Type B pancreatic cell (in vitro differentiated cells): ENCODE measurements around the gene AUH. TPM values are rescaled to one million over a fixed set of nuclear protein-coding genes. Genes with fewer than 3 reads are reported as not detected.

Experiments
- DNase-seq: peaks from one replicate; pipeline ENCODE4 v3.0.0; 2021; ENCODE audit warnings: mixed read lengths; ENCODE audit not compliant: unreplicated experiment; ENCODE audit errors: extremely low spot score
- H3K27ac Mint-ChIP-seq: 2 replicates; pipeline ENCODE4 v1.8.0; 2021; ENCODE audit warnings: mild to moderate bottlenecking, mixed read lengths
- H3K27me3 Mint-ChIP-seq: 2 replicates; pipeline ENCODE4 v1.8.0; 2021; ENCODE audit warnings: mixed read lengths
- H3K36me3 Mint-ChIP-seq: 2 replicates; pipeline ENCODE4 v1.8.0; 2021; ENCODE audit warnings: mixed read lengths
- H3K4me1 Mint-ChIP-seq: one replicate; pipeline ENCODE4 v1.8.0; 2021; ENCODE audit warnings: mixed read lengths; ENCODE audit not compliant: unreplicated experiment
- H3K4me3 Mint-ChIP-seq: 2 replicates; pipeline ENCODE4 v1.8.0; 2021; ENCODE audit warnings: mild to moderate bottlenecking, mixed read lengths
- H3K9me3 Mint-ChIP-seq: 2 replicates; pipeline ENCODE4 v1.8.0; 2021; ENCODE audit warnings: mixed read lengths
- total RNA-seq: library from RNA; stranded (reverse); gene quantifications from 2 replicates; pipeline ENCODE4 v1.2.1, GENCODE V29; 2021; ENCODE audit warnings: low replicate concordance
- TF ChIP-seq, protein P1 (sequence below): fragments of 200-600 bp; sonication (generic); conservative IDR thresholded peaks from 2 replicates; pipeline ENCODE4 v1.5.0; 2021; ENCODE audit warnings: antibody characterized with exemption, mild to moderate bottlenecking

The AUH gene
- total RNA-seq, 1 donor from 2014 or later = 25.0 TPM

DNA sequence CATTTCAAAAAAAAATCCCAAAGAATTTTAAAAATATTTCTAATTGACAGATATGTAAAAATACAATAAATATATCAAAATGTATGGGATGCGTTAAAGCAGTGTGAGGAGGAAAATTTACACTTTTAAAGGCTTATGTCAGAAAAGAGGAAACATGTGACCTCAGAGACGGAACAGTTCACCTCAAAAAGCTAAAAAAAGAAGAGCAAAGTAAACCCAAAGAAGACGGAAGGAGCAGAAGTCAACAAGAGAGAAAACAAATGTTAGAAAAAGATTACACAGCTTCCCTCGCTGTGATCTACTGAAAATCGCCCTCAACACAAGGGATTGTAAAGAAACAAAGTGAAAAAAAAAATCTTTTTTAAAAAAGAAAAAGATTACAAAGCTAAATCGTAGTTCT, 186.9 kb downstream of the AUH start:
- Mint-ChIP-seq H3K4me3 (no peak overlapping the region), H3K36me3 (no peaks in the 10 kb centered on the region), H3K4me1 (peaks cover 5% of the 10 kb centered on the region), H3K9me3 (peaks cover 17% of the 10 kb centered on the region), H3K27ac (no peak overlapping the region), H3K27me3 (no peaks in the 10 kb centered on the region)
- no peak for DNase-seq
- TF ChIP-seq, protein P1, sequence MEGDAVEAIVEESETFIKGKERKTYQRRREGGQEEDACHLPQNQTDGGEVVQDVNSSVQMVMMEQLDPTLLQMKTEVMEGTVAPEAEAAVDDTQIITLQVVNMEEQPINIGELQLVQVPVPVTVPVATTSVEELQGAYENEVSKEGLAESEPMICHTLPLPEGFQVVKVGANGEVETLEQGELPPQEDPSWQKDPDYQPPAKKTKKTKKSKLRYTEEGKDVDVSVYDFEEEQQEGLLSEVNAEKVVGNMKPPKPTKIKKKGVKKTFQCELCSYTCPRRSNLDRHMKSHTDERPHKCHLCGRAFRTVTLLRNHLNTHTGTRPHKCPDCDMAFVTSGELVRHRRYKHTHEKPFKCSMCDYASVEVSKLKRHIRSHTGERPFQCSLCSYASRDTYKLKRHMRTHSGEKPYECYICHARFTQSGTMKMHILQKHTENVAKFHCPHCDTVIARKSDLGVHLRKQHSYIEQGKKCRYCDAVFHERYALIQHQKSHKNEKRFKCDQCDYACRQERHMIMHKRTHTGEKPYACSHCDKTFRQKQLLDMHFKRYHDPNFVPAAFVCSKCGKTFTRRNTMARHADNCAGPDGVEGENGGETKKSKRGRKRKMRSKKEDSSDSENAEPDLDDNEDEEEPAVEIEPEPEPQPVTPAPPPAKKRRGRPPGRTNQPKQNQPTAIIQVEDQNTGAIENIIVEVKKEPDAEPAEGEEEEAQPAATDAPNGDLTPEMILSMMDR = no peak

DNA sequence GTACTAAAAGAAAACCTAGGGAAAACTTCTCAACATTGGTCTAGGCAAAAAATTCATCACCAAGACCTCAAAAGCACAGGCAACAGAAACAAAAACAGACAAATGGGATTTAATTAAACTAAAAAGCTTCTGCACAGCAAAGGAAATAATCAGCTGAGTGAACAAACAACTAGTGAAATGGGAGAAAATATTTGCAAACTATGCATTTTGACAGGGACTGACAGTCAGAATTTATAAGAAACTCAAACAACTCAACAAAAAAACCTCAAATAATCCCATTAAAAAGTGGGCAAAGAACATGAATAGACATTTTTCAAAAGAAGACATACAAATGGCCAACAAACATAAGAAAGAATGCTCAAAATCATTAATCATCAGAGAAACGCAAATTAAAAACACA, 189.4 kb downstream of the AUH start:
- H3K4me3 Mint-ChIP-seq = no peak overlapping the region
- H3K27me3 Mint-ChIP-seq = no peaks in the 10 kb centered on the region
- TF ChIP-seq, protein P1 = no peak
- no peaks in the 10 kb centered on the region for H3K36me3 Mint-ChIP-seq
- H3K4me1 Mint-ChIP-seq = peaks cover 4% of the 10 kb centered on the region
- H3K9me3 Mint-ChIP-seq = peaks cover 17% of the 10 kb centered on the region
- no peak overlapping the region for H3K27ac Mint-ChIP-seq
- DNase-seq = no peak

DNA sequence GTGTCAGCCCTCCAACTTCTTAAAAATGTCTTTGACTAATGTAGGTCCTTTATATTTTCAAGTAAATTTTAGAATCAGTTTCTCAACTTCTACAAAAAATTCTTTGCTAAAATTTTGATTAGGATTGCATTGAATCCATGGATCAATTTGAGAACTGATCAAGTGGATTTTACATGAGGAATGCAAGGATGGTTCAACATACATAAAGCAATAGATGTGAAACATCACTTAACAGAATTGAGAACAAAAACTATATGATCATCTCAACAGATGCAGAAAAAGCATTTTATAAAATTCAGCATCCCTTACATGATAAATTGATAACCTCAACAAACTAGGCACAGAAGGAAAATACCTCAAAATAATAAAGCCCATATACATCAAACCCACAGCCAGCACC, 190.8 kb downstream of the AUH start:
- H3K9me3 Mint-ChIP-seq = peaks cover 17% of the 10 kb centered on the region
- TF ChIP-seq, protein P1 = no peak

DNA sequence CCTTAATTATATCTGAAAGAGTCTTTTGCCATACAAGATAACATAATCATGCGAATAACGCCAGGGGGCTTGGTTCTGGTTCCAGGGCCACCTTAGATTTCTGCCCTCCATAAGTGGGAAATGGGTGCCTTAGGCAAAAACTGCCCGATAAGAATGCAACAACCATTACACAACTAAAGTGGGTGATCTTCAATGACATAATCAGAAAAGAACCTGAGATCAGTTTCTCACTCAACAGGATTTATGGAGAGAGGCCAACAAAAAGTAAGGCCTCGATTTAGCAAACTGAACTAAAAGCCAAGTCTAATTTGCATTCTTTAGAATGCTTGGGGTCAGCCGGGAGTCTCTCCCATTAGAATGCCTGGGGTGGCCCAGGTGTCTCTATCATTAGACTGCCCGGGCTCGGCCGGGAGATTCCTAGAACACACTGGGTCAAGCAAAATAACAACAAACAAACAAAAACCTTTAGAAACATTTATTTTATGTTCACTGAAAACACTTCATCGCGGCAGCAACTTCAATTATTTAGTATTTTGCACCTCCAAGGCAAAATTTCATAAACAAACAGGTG, 194.8 kb downstream of the AUH start:
- H3K27ac Mint-ChIP-seq = peak overlapping the region; percentile 62
- peaks cover 11% of the 10 kb centered on the region for H3K9me3 Mint-ChIP-seq
- TF ChIP-seq, protein P1 = no peak
- H3K4me3 Mint-ChIP-seq = no peak overlapping the region
- DNase-seq = peak; percentile 25
- no peaks in the 10 kb centered on the region for H3K27me3 Mint-ChIP-seq
- H3K36me3 Mint-ChIP-seq = no peaks in the 10 kb centered on the region
- peaks cover 31% of the 10 kb centered on the region for H3K4me1 Mint-ChIP-seq

More for the DNA sequence above, 190.8 kb downstream of the AUH start:
- Mint-ChIP-seq H3K27ac (no peak overlapping the region), H3K4me3 (no peak overlapping the region), H3K4me1 (peaks cover 6% of the 10 kb centered on the region), H3K27me3 (no peaks in the 10 kb centered on the region), H3K36me3 (no peaks in the 10 kb centered on the region)
- no peak for DNase-seq

DNA sequence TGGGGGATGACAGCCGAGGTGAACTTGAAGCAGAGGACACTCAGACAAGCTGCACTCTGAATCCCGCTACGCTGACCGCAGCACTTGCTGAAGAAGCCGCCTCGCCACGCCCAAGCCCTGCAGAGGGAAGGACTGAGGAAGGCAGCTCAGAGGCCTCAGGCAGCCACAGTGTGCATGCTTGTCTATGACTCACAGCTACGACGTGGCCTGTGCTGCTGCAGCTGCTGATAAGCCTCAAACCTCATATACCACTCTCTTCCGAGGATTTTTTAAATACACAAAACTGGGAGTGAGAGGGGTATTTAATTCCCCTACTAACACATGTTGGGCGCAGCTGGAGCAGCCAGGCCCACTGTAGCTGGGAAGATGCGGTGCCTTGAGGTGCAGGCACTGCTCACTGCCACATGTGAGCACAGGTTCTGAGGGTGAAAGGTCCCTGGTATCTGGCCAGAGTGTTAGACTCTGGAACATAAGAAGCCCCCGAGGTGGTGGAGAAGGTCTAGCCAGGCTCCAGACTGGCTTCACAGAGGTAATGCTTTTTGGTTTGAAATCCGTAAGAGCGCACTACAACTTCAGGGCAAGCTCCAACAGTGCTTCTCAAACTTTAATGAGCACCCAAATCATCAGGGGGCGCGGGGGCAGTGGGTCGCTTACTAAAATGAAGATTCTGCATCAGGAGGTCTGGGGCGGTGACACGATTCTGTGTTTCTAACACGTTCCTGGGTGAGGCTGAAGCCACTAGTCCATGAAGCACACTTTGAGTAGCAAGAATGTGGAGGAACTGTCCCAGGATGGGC, 196.8 kb downstream of the AUH start:
- no peaks in the 10 kb centered on the region for H3K36me3 Mint-ChIP-seq
- no peaks in the 10 kb centered on the region for H3K9me3 Mint-ChIP-seq
- no peaks in the 10 kb centered on the region for H3K27me3 Mint-ChIP-seq
- H3K4me3 Mint-ChIP-seq = peak overlapping the region; percentile 45
- H3K4me1 Mint-ChIP-seq = peaks cover 32% of the 10 kb centered on the region
- TF ChIP-seq, protein P1 = no peak
- peak overlapping the region; percentile 86 for H3K27ac Mint-ChIP-seq
- DNase-seq = no peak

Other genes starting within 250 kb of the AUH start
- gene NFIL3, start 61.9 kb upstream of the AUH start, total RNA-seq = 30.4 and 71.1 TPM in 2 replicates